Activated gamma-delta T cell treated with Interleukin-2 at 50 U/mL for 16 hours (primary cell): ENCODE data around the gene SNRNP70.
"Not testable (repeated sequence)": the region's sequence is repeated elsewhere in the genome, so short reads cannot be mapped to it uniquely, and the experiment has no call there.

Source experiments
- DNase-seq: peaks from one replicate; pipeline ENCODE4 v3.0.0-alpha.2; 2020

Gene SNRNP70

GRCh38 chr19:49064768-49065611, 20.3 kb upstream of the SNRNP70 start, which contains the start of gene NTF4:
NTF4 (minus strand) TSS chr19:49064818; CDS start chr19:49061997, 2,821 bp downstream.
- no peak for DNase-seq

- no peak for DNase-seq
Observed at GRCh38 chr19:49065905-49066512, 19.2 kb upstream of the SNRNP70 start.

- DNase-seq: no peak
Observed at GRCh38 chr19:49067554-49067953, 17.7 kb upstream of the SNRNP70 start.

GRCh38 chr19:49069026-49069425, 16.2 kb upstream of the SNRNP70 start:
- DNase-seq: no peak

- DNase-seq: no peak
Observed at GRCh38 chr19:49070416-49070815, 14.8 kb upstream of the SNRNP70 start.

GRCh38 chr19:49071860-49072547, 13.2 kb upstream of the SNRNP70 start:
- DNase-seq: no peak

- DNase-seq: no peak
Observed at GRCh38 chr19:49073514-49074378, 11.5 kb upstream of the SNRNP70 start.

- not testable (repeated sequence) for DNase-seq
Observed at GRCh38 chr19:49074869-49075268, 10.4 kb upstream of the SNRNP70 start.

GRCh38 chr19:49080392-49080791, 4.9 kb upstream of the SNRNP70 start:
- DNase-seq: no peak

GRCh38 chr19:49081273-49081672, 4.0 kb upstream of the SNRNP70 start:
- DNase-seq: no peak

- no peak for DNase-seq
Observed at GRCh38 chr19:49084206-49085019, 838 bp upstream of the SNRNP70 start.

- no peak for DNase-seq
Observed at GRCh38 chr19:49085868-49086232, 599 bp downstream of the SNRNP70 start.

- no peak for DNase-seq
Observed at GRCh38 chr19:49086296-49086695, 1.0 kb downstream of the SNRNP70 start.

- DNase-seq: no peak
Observed at GRCh38 chr19:49091391-49092038, 6.3 kb downstream of the SNRNP70 start.

- no peak for DNase-seq
Observed at GRCh38 chr19:49092686-49093085, 7.4 kb downstream of the SNRNP70 start.

- no peak for DNase-seq
Observed at GRCh38 chr19:49094505-49095482, 9.5 kb downstream of the SNRNP70 start.

GRCh38 chr19:49097453-49098288, 12.4 kb downstream of the SNRNP70 start:
- peak; percentile 70 for DNase-seq

- no peak for DNase-seq
Observed at GRCh38 chr19:49098795-49099194, 13.5 kb downstream of the SNRNP70 start.

GRCh38 chr19:49101160-49101559, 15.9 kb downstream of the SNRNP70 start:
- no peak for DNase-seq
